GM12865 (cell line): ENCODE data around the gene FBXO42.

Experiments used
- DNase-seq: peaks from one replicate; pipeline ENCODE4 v3.0.0; 2010; ENCODE audit warnings: low read depth
- H3K4me3 ChIP-seq: 2 replicates; pipeline ENCODE4 v1.5.1; 2011; ENCODE audit warnings: mild to moderate bottlenecking, low read depth, low read length, control low read depth
- CTCF ChIP-seq: IDR thresholded peaks from 2 replicates; pipeline ENCODE4 v1.5.1; 2011; ENCODE audit warnings: low read length, control low read depth, low read depth, inconsistent platforms; ENCODE audit not compliant: insufficient read depth; ENCODE audit errors: missing control alignments

The FBXO42 gene

GRCh38 chr1:16380868-16381267 is 28.6 kb upstream of the FBXO42 start:
- no peak for TF ChIP-seq CTCF
- no peak overlapping the region for H3K4me3 ChIP-seq
- no peak for DNase-seq

- H3K4me3 ChIP-seq: no peak overlapping the region
- TF ChIP-seq CTCF: no peak
- no peak for DNase-seq
Measured at GRCh38 chr1:16378443-16378842, 26.2 kb upstream of the FBXO42 start.

- no peak overlapping the region for H3K4me3 ChIP-seq
- DNase-seq: no peak
- TF ChIP-seq CTCF: no peak
Measured at GRCh38 chr1:16376971-16377370, 24.7 kb upstream of the FBXO42 start.

DNA sequence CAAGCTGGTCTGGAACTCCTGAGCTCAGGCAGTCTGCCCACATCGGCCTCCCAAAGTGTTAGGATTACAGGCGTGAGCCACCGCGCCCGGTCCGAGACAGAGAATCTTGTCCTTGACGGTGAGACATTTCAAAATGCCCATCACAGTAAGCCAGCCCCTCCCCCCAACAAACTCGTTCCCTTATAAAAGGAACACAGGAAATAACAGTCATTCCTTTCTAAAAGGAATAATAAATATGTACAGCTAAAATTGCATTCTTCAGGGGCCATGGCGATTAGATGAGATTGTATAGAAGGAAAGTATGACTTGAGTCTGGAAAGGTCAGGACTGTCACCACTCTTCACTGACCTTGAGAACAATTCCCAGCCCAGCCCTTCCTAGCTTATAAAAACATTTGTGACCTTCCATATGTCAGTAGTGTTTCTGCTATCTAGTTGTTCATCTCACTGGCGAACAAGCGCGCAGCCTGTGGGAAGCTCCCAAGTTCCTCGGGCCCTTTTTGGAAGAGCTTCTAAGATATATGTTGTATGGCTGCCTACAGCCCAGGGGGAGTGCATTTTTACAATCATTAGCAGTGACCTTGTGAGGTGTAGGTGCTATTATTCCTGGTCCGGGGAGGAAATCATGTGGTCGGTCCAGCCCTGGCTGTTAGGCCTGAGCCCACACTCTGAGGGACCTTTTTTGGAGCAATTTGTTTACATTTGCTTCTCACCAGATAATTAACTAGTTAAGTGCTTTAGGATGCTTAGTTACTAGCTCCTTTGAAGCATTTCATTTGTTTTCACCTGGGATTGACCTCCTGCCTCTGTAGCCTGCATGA is 23.5 kb upstream of the FBXO42 start:
- no peak for DNase-seq
- no peak overlapping the region for H3K4me3 ChIP-seq
- no peak for TF ChIP-seq CTCF

DNA sequence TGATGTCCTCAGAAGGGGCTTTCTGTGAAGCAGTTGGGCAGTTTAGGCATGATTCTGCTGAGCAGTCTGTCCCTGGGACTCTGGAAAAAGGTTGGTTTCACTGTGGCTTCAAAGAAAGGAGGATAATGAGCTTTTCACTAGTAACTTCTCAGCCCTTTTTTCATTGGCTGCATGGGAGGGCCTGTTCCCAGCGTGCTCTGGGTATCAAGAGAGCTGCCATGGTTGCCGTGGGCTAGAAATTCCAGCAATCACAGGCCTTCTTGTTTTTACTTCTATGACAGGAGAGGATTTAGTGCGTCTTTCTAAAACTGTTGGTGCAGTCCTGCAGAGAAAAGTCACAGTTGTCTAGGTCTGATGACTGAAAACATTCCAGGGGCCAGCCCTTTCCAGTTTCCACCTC is 22.0 kb upstream of the FBXO42 start:
- DNase-seq: no peak
- no peak overlapping the region for H3K4me3 ChIP-seq
- TF ChIP-seq CTCF: no peak

DNA sequence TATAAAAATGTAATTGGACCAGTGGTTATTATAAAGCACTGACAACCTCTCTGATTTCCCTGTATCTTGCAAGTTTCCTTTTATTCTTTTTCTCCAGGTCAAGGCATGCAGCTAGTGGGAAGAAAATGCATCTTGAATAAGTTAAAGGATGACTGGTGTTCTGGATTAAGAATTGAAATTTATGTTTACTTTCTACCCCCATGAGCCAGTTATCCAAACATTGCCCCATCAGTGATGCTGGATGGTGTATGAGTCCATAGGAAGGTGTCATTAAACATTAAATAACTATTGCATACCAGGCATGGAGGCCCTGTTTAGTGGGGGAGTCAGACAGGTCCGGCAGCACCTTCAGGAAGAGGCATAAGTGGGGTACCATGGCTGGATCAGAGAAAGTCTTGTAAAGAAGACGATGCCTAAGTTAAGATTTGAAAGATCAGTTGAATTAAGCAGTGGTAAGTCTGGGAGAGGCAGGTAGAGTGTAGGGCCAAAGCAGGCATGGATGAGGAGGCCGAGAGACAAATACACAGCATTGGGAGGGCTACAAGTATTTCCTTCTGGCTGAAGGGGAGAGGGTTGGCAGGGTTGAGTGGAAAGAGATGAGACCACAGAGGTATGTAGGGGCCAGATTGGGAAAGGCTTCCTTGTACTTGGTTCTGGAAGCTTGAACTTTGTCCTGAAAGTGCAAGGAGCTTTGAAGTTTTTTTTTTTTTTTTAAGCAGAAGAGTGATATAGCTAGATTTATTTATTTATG is 20.4 kb upstream of the FBXO42 start:
- no peak for DNase-seq
- H3K4me3 ChIP-seq: no peak overlapping the region
- TF ChIP-seq CTCF: no peak
